Activated naive CD8-positive, alpha-beta T cell treated with anti-CD3 and anti-CD28 coated beads, Interleukin-2, amount 10 ng/mL, durations not matched to agents 7 days and 5 days (primary cell): Measurements from ENCODE around the gene CLDN6. TPM values are rescaled to one million over a fixed set of nuclear protein-coding genes. Genes with fewer than 3 reads are reported as not detected.

ENCODE experiments used
- ATAC-seq: fragments of 150-1000 bp; cut with Tn5 transposase; one replicate; pipeline ENCODE4 v1.10.0; 2021; ENCODE audit warnings: low read depth, moderate library complexity
- POLR2A ChIA-PET: fragments of 350-600 bp; sonication (Branson Sonifier 250); formaldehyde crosslinking; loops from one replicate; lab custom pipeline; 2021; ENCODE audit warnings: antibody characterized with exemption; lab: Charles Lee
- DNase-seq: peaks from one replicate; pipeline ENCODE4 v3.0.0; 2021
- H3K27ac Mint-ChIP-seq: one replicate; pipeline ENCODE4 v1.8.0; 2022; ENCODE audit warnings: mild to moderate bottlenecking, mixed read lengths
- H3K27me3 Mint-ChIP-seq: one replicate; pipeline ENCODE4 v1.8.0; 2022; ENCODE audit warnings: mild to moderate bottlenecking, moderate library complexity, mixed read lengths
- H3K36me3 Mint-ChIP-seq: one replicate; pipeline ENCODE4 v1.8.0; 2021; ENCODE audit warnings: mild to moderate bottlenecking, mixed read lengths
- H3K4me1 Mint-ChIP-seq: one replicate; pipeline ENCODE4 v1.8.0; 2021; ENCODE audit warnings: mixed read lengths
- H3K4me3 Mint-ChIP-seq: one replicate; pipeline ENCODE4 v1.8.0; 2022; ENCODE audit warnings: mild to moderate bottlenecking, moderate library complexity, mixed read lengths
- H3K9me3 Mint-ChIP-seq: one replicate; pipeline ENCODE4 v1.8.0; 2021; ENCODE audit warnings: mixed read lengths
- total RNA-seq, 2 experiments: library from RNA; stranded (reverse); gene quantifications; one replicate each; pipeline ENCODE4 v1.2.3, GENCODE V29; 2021

CLDN6 gene
- total RNA-seq, 2 experiments from 2014 or later = not detected

DNA sequence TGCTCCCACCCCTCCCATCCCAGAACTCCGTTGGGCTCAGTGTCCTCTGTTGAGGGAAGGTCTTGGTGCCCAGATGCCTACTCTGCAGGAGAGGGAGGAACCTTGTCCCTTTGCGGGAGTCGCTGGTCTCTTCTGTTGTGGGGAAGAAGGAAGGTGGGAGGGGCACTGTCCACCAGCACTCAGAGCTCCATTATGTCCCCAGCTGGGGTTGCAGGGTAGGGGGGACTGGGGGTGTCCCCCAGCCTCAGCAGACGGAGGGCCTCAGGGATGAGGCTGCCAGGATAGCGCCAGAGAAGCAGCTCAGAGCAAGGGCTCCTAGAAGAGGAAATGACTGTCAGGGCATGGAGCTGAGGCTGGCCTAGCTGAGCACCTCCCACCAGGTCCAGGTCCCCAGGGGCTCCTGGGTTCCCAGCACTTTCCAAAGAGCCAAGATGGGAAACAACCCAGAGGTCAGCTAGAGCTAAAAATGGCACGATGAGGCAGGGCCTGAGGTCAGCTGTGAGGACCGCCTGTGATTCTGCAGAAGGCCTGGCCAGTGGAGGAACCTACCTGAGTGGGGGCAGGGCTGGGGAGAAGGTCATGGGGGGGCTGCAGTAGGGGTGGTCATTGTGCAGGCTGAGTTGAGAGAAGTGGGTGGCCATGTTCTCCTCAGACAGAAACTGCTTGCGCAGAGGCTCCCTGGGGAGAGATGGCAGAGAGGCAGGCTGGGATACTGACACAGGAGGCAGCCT is 4.9 kb upstream of the CLDN6 start:
- H3K4me1 Mint-ChIP-seq = peaks cover 36% of the 10 kb centered on the region

DNA sequence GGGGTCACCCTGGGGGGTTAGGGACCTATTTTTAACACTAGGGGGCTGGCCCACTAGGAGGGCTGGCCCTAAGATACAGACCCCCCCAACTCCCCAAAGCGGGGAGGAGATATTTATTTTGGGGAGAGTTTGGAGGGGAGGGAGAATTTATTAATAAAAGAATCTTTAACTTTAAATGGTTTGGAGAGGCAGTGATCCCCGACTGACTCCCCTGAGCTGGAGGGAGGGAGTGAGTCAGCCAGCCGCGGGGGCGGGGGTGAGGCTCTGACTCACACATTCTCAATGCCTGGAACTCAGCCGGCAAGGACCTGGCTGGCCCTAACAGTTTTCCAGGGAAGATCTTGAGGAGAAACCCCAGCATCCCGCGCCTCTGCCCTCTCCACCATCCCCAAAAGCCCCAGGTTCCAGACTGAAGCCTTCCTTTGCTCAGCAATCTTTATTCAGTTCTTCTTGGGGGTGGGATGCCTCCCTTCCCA is 4.3 kb upstream of the CLDN6 start:
- Mint-ChIP-seq H3K27ac (peak overlapping the region; percentile 87), H3K9me3 (no peaks in the 10 kb centered on the region), H3K4me3 (peak overlapping the region; percentile 90), H3K36me3 (peaks cover 6% of the 10 kb centered on the region), H3K4me1 (peaks cover 36% of the 10 kb centered on the region), H3K27me3 (peaks cover 17% of the 10 kb centered on the region)
- POLR2A ChIA-PET = interaction anchor here (0.7 to 2.4 kb wide), 7 partner anchors 7 to 140 kb away, joined by 3 to 19 read pairs (median 5); partner anchors contain the start of genes FLYWCH2, IL32, MMP25 and PKMYT1
- DNase-seq = peak; percentile 76
- no peak for ATAC-seq

More for the DNA sequence above, 4.9 kb upstream of the CLDN6 start:
- Mint-ChIP-seq H3K27me3 (peaks cover 16% of the 10 kb centered on the region), H3K4me3 (peak overlapping the region; percentile 87), H3K36me3 (peaks cover 10% of the 10 kb centered on the region), H3K9me3 (no peaks in the 10 kb centered on the region), H3K27ac (peak overlapping the region; percentile 87)
- POLR2A ChIA-PET = interaction anchor here (1.0 to 2.3 kb wide), 7 partner anchors 15 to 140 kb away, joined by 3 to 8 read pairs (median 5); partner anchors contain the start of genes FLYWCH2, IL32 and PKMYT1
- ATAC-seq = no peak
- no peak for DNase-seq

DNA sequence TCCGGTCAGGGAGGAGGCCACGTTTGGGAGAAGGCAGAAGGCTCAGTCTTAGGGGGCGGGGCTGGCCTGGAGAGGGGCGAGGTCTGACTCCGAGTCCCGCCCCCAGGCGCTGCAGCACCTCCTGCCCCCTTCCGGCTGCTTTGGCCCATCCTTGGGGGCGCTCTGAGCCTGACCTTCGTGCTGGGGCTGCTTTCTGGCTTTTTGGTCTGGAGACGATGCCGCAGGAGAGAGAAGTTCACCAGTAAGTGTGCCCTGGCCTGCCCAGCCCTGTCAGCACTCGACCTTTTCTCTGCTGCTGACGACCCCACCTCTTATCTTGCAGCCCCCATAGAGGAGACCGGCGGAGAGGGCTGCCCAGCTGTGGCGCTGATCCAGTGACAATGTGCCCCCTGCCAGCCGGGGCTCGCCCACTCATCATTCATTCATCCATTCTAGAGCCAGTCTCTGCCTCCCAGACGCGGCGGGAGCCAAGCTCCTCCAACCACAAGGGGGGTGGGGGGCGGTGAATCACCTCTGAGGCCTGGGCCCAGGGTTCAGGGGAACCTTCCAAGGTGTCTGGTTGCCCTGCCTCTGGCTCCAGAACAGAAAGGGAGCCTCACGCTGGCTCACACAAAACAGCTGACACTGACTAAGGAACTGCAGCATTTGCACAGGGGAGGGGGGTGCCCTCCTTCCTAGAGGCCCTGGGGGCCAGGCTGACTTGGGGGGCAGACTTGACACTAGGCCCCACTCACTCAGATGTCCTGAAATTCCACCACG is 3.6 kb upstream of the CLDN6 start:
- Mint-ChIP-seq H3K4me3 (peak overlapping the region; percentile 90), H3K36me3 (peaks cover 6% of the 10 kb centered on the region), H3K27me3 (peaks cover 21% of the 10 kb centered on the region), H3K9me3 (no peaks in the 10 kb centered on the region), H3K27ac (peak overlapping the region; percentile 87), H3K4me1 (peaks cover 36% of the 10 kb centered on the region)
- POLR2A ChIA-PET = interaction anchor here (0.6 to 2.6 kb wide), 11 partner anchors 8 to 137 kb away, joined by 3 to 19 read pairs (median 4); partner anchors contain the start of genes IL32, MMP25 and PKMYT1
- ATAC-seq (peak; percentile 15), DNase-seq (peak; percentile 85)

DNA sequence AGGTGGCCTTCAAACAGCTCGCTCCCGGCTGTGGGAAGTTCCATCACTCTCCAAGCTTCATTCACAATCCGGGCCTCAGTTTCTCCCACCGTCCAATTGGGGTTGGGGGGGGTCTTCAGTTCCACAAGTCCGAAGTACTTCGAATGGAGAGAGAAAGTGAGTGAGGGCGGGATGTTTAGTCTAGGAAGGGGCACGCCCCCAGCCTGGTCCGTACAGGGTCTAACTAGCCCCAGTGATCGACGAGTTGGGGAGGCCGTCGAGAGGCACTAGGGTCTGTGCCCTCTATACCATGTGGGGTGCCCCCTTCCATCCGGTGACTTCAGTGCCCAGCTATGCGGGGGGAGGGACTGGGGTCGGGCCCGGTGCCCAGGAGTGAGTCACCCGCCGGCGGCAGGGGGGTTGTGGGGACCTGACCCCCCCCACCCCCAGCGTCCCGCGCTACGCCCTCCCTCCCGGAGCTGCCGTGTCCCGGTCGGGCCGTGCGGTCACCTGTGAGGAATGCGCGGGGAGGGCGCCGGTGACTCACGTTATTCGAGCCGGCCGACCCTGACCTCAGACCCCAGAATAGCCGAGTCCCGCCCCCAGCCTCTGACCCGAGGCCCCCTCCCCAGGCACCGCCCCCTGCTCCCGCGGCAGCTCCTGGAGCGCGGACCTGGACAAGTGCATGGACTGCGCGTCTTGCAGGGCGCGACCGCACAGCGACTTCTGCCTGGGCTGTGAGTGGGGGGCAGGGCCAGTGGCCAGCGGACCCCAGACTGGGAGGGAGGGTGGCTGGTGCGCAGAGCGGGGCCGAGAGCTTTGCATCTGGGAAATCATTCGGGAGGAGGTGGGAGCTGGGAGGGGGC is 2.8 kb upstream of the CLDN6 start:
- ATAC-seq = peak; percentile 4

DNA sequence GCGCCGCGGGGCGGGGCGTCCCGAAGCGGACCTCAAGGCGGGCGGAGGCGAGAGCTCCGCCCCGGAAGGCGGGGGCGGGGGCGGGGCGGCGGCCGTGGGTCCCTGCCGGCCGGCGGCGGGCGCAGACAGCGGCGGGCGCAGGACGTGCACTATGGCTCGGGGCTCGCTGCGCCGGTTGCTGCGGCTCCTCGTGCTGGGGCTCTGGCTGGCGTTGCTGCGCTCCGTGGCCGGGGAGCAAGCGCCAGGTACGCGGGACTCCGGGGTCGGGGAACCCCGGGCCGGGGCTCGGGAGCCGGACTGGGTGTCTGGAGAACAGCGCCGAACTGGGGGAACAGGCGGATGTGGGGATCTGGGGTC is 2.2 kb upstream of the CLDN6 start, which contains the start of gene TNFRSF12A:
TNFRSF12A (plus strand) TSS at position 122 of the 357 bp plus-strand sequence; CDS start at position 152, 30 bp downstream.
- peak; percentile 23 for ATAC-seq
- no peaks in the 10 kb centered on the region for H3K9me3 Mint-ChIP-seq
- peak within 1 kb of the TSS; percentile 56 for H3K27ac Mint-ChIP-seq
- peak; percentile 86 for DNase-seq
- H3K36me3 Mint-ChIP-seq = peaks cover 2% of the 10 kb centered on the region
- POLR2A ChIA-PET = interaction anchor here (0.5 to 2.6 kb wide), 15 partner anchors 9 to 142 kb away, joined by 3 to 19 read pairs (median 3); partner anchors contain the start of gene MMP25
- peak within 1 kb of the TSS; percentile 90 for H3K4me3 Mint-ChIP-seq
- H3K4me1 Mint-ChIP-seq = peaks cover 36% of the 10 kb centered on the region
- peaks cover 24% of the 10 kb centered on the region for H3K27me3 Mint-ChIP-seq

More for the DNA sequence above, 2.8 kb upstream of the CLDN6 start:
- peak overlapping the region; percentile 56 for H3K27ac Mint-ChIP-seq
- POLR2A ChIA-PET = interaction anchor here (0.5 to 2.6 kb wide), 19 partner anchors 9 to 141 kb away, joined by 3 to 19 read pairs (median 3); partner anchors contain the start of genes MMP25 and PKMYT1
- peaks cover 36% of the 10 kb centered on the region for H3K4me1 Mint-ChIP-seq
- peak; percentile 63 for DNase-seq
- H3K4me3 Mint-ChIP-seq = peak overlapping the region; percentile 90
- H3K27me3 Mint-ChIP-seq = peaks cover 24% of the 10 kb centered on the region
- H3K9me3 Mint-ChIP-seq = no peaks in the 10 kb centered on the region
- H3K36me3 Mint-ChIP-seq = peaks cover 2% of the 10 kb centered on the region

DNA sequence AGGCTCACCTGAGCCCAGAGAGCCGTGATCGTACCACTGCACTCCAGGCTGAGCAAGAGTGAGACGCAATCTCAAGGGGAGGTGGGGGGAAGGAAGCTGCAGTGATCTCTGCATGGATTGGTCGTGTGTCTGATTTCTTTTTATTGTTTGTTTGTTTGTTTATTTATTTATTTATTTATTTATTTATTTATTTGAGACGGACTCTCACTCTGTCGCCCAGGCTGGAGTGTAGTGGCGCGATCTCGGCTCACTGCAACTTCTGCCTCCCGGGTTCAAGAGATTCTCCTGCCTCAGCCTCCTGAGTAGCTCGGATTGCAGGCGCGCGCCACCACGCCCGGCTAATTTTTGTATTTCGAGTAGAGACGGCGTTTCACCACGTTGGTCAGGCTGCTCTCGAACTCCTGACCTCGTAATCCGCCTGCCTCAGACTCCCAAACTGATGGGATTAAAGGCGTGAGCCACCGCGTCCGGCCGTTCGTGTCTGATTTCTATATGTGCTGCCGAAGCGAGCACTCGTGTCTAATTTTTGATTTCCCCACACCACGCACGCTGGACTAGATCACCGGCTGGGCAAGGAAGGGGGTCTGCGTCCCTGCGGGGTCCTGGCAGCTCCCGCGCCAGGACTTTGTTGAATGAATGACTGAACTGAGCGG is 1.7 kb upstream of the CLDN6 start:
- Mint-ChIP-seq H3K27ac (peak overlapping the region; percentile 54), H3K4me3 (peak overlapping the region; percentile 90), H3K36me3 (peaks cover 2% of the 10 kb centered on the region), H3K27me3 (peaks cover 28% of the 10 kb centered on the region), H3K4me1 (peaks cover 36% of the 10 kb centered on the region), H3K9me3 (no peaks in the 10 kb centered on the region)
- no peak for ATAC-seq
- POLR2A ChIA-PET = interaction anchor here (0.8 to 2.6 kb wide), 13 partner anchors 10 to 109 kb away, joined by 3 to 19 read pairs (median 3); partner anchors contain the start of gene MMP25
- DNase-seq = no peak

DNA sequence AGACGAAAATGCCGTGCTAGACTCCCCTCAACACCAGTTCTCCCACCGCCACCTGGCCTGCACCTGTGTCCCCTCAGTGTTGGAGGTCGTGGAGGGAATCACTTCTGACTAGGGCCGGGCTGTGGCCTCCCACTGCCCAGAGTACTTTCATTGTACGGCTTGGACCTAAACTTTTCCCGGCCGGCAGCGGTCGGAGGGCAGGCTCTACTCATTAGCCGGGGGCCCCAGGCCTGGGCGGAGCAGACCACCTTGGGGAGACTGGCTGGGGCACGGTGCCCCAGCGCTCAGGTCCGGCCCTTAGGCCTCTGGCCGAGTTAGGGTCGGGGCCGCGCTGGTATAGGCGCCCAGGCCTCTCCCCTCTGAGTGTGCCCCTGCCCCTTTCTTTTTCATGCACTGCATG is 639 bp downstream of the CLDN6 start:
- H3K9me3 Mint-ChIP-seq = no peaks in the 10 kb centered on the region
- no peak overlapping the region for H3K4me3 Mint-ChIP-seq
- no peaks in the 10 kb centered on the region for H3K36me3 Mint-ChIP-seq
- H3K4me1 Mint-ChIP-seq = peaks cover 23% of the 10 kb centered on the region
- H3K27ac Mint-ChIP-seq = no peak overlapping the region
- H3K27me3 Mint-ChIP-seq = peaks cover 39% of the 10 kb centered on the region
- POLR2A ChIA-PET = no interaction called here
- no peak for ATAC-seq
- DNase-seq = no peak

DNA sequence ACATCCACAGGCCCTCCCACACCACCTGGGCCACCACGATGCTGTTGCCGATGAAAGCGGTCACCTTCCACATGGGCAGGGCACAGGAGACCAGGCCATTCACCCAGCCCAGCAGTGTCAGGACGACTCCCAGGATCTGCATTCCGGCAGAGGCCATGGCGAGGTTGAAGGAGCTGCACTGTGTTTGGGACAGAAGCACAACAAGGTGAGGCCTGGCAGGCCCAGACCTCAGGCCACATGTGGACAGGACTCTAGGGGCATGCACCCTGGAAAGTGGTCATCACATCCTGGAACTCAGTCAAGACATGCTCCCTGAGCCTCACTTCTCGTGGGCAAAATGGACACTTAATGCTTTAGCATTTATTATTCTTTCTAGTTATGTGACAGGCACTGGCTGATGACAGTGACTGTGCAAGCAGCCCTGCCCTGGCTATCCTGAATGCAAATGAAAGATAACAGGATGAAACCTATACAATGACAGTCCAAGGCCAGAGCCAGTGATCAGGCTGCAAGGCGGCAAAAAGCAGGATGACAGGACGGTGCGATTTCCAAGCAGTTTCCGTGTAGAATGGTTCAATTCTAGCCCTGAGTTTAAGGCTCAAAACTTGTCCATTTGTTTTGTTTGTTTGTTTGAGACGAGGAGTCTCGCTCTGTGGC is 2.0 kb downstream of the CLDN6 start:
- Mint-ChIP-seq H3K4me3 (no peak overlapping the region), H3K4me1 (peaks cover 11% of the 10 kb centered on the region), H3K36me3 (no peaks in the 10 kb centered on the region), H3K9me3 (no peaks in the 10 kb centered on the region), H3K27ac (no peak overlapping the region), H3K27me3 (peaks cover 47% of the 10 kb centered on the region)
- POLR2A ChIA-PET = interaction anchor here (1.0 kb wide), 1 partner anchor 29 kb away, joined by 3 read pairs; no protein-coding TSS in a partner anchor
- ATAC-seq (no peak), DNase-seq (no peak)

DNA sequence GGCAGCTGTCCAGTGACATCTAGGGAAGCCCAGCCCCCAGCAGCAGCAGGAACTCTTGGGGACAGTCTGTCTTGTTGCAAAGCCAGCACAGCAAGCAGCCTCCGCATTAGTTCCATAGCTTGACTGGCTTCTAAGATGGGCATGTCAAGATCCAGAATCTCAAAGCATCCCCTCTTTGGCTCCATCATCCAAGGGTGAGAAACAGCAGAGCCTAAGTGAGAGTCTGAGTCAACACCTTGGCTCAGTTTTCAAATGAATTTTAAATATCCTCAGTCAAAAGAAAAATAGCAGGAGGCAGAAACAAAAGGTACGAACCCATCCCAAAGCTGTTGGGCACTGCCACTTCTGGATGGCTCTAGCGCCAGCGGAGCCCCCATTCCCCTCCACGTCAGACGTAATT is 3.0 kb downstream of the CLDN6 start:
- H3K9me3 Mint-ChIP-seq = no peaks in the 10 kb centered on the region
- no peaks in the 10 kb centered on the region for H3K36me3 Mint-ChIP-seq
- no peak for ATAC-seq
- POLR2A ChIA-PET = interaction anchor here (1.0 kb wide), 1 partner anchor 30 kb away, joined by 3 read pairs; no protein-coding TSS in a partner anchor
- H3K4me3 Mint-ChIP-seq = no peak overlapping the region
- no peak overlapping the region for H3K27ac Mint-ChIP-seq
- peaks cover 8% of the 10 kb centered on the region for H3K4me1 Mint-ChIP-seq
- DNase-seq = no peak
- H3K27me3 Mint-ChIP-seq = peaks cover 46% of the 10 kb centered on the region

DNA sequence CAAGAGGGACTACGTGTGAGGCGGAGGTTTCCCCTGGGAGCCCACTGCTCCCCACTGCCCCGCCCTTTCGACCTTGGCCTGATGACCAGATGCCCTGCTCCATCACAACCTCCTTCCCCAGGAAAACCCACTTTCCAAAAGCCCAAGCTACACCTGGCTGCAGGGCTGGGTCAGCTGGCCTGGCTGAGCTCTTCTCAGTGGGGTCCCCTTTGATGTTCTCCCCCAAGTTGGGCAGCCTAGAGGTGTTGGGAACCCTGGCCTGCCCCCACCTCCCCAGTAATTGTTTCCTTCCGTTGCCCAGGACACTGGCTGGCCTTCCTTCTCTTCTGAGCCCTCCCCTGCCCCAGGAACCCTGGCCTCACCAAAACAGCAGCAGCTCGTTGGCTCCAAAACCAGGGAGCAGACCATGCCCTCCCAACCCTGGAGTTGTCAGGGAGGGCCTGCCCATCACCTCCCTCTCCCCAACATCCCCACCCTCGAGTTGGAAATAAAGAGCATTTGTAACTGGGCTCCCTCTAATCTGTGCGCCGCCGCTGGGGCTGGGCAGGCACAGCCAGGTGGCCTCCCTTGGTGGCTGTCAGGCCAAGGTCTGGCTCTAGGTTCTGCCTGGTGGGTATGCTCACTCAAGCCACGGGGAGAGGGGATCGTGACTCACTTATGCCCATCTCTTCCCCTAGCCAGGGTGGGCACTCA is 3.8 kb downstream of the CLDN6 start:
- POLR2A ChIA-PET = no interaction called here
- DNase-seq (no peak), ATAC-seq (no peak)
- H3K4me1 Mint-ChIP-seq = peaks cover 4% of the 10 kb centered on the region
- no peaks in the 10 kb centered on the region for H3K9me3 Mint-ChIP-seq
- no peaks in the 10 kb centered on the region for H3K36me3 Mint-ChIP-seq
- H3K4me3 Mint-ChIP-seq = no peak overlapping the region
- no peak overlapping the region for H3K27ac Mint-ChIP-seq
- H3K27me3 Mint-ChIP-seq = peaks cover 40% of the 10 kb centered on the region

DNA sequence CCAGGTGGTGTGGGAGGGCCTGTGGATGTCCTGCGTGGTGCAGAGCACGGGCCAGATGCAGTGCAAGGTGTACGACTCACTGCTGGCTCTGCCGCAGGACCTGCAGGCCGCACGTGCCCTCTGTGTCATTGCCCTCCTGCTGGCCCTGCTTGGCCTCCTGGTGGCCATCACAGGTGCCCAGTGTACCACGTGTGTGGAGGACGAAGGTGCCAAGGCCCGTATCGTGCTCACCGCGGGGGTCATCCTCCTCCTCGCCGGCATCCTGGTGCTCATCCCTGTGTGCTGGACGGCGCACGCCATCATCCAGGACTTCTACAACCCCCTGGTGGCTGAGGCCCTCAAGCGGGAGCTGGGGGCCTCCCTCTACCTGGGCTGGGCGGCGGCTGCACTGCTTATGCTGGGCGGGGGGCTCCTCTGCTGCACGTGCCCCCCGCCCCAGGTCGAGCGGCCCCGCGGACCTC is 4.5 kb downstream of the CLDN6 start:
- ATAC-seq (no peak), DNase-seq (no peak)
- peaks cover 8% of the 10 kb centered on the region for H3K4me1 Mint-ChIP-seq
- no peaks in the 10 kb centered on the region for H3K36me3 Mint-ChIP-seq
- H3K4me3 Mint-ChIP-seq = no peak overlapping the region
- H3K27me3 Mint-ChIP-seq = peaks cover 37% of the 10 kb centered on the region
- H3K9me3 Mint-ChIP-seq = no peaks in the 10 kb centered on the region
- no peak overlapping the region for H3K27ac Mint-ChIP-seq
- POLR2A ChIA-PET = no interaction called here
